ENCODE data around the gene CTNNAL1.

DNA sequence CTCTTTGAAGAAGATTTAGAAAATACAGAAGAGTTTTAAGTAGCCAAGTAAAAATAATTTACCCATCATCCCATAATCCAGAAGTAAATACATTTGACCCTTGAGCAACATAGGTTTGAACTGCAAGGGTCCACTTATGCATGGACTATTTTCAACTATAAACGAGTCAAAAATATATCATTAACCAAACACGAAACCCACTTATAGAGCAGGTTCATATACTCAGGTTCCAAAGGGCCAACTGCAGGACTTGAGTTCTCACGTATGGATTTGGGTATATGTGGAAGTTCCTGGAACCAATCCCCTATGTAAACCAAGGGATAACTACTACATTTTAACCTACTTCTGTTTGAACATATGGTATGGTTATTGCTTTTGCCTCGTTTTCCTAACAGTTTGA is 73.3 kb downstream of the CTNNAL1 start:
- TF ChIP-seq, protein P1, sequence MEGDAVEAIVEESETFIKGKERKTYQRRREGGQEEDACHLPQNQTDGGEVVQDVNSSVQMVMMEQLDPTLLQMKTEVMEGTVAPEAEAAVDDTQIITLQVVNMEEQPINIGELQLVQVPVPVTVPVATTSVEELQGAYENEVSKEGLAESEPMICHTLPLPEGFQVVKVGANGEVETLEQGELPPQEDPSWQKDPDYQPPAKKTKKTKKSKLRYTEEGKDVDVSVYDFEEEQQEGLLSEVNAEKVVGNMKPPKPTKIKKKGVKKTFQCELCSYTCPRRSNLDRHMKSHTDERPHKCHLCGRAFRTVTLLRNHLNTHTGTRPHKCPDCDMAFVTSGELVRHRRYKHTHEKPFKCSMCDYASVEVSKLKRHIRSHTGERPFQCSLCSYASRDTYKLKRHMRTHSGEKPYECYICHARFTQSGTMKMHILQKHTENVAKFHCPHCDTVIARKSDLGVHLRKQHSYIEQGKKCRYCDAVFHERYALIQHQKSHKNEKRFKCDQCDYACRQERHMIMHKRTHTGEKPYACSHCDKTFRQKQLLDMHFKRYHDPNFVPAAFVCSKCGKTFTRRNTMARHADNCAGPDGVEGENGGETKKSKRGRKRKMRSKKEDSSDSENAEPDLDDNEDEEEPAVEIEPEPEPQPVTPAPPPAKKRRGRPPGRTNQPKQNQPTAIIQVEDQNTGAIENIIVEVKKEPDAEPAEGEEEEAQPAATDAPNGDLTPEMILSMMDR (conservative IDR thresholded peaks at IDR 0.05) = no peak
- no peak for TF ChIP-seq ZFX (IDR thresholded peaks at IDR 0.05)

Data from C4-2B (cell line).